HEK293 (cell line): Measurements from ENCODE around the gene HTR2C.

ENCODE experiments used
- CTCF ChIA-PET: fragments of 350-600 bp; formaldehyde crosslinking; extraction: SDS; loops from one replicate; lab custom pipeline; 2021; ENCODE audit warnings: antibody characterized with exemption; lab: Yijun Ruan, JAX
- POLR2A ChIA-PET: fragments of 300-600 bp; formaldehyde crosslinking; extraction: SDS; loops from one replicate; lab custom pipeline; 2020; ENCODE audit warnings: antibody characterized with exemption, inconsistent platforms; lab: Yijun Ruan, JAX
- H3K27ac ChIP-seq: fragments of 200-500 bp; sonication (Bioruptor generic); 2 replicates; pipeline ENCODE4 v1.5.1; 2014; ENCODE audit warnings: low read depth, low read length, control low read depth, inconsistent platforms; ENCODE audit errors: extremely low read depth
- H3K36me3 ChIP-seq, 2 experiments: fragments of 200-500 bp in 1 of 2; sonication (Bioruptor generic) in 1 of 2; 1 replicate in 1 of 2; 2 replicates in 1 of 2; pipeline ENCODE4 v1.5.1; 2014 to 2017; ENCODE audit warnings: inconsistent platforms in 2 of 2, low read length in 2 of 2; ENCODE audit not compliant: control insufficient read depth in 2 of 2, insufficient read depth in 1 of 2
- H3K4me1 ChIP-seq: fragments of 200-500 bp; sonication (Bioruptor generic); 2 replicates; pipeline ENCODE4 v1.5.1; 2014; ENCODE audit warnings: mild to moderate bottlenecking, low read length, inconsistent platforms; ENCODE audit not compliant: control insufficient read depth, insufficient read depth
- H3K4me3 ChIP-seq: 2 replicates; pipeline ENCODE4 v1.5.1; 2011; ENCODE audit warnings: low read depth, mild to moderate bottlenecking, control low read depth, low read length, moderate library complexity
- H3K9me3 ChIP-seq: fragments of 200-500 bp; sonication (Bioruptor generic); 2 replicates; pipeline ENCODE4 v1.5.1; 2014; ENCODE audit warnings: low read depth, low read length, inconsistent platforms; ENCODE audit not compliant: control insufficient read depth, insufficient read depth
- ATF2 ChIP-seq: fragments of 450-650 bp; formaldehyde crosslinking; IDR thresholded peaks from 2 replicates; pipeline ENCODE4 v1.5.1; 2016; ENCODE audit warnings: missing biosample characterization, missing genetic modification characterization, low read depth
- ELK4 ChIP-seq: IDR thresholded peaks from 2 replicates; pipeline ENCODE4 v1.6.1; 2011; ENCODE audit warnings: mild to moderate bottlenecking, low read depth, low read length, borderline replicate concordance
- FEZF1 ChIP-seq: fragments of 450-650 bp; formaldehyde crosslinking; IDR thresholded peaks from 2 replicates; pipeline ENCODE4 v1.5.1; 2016; ENCODE audit warnings: missing biosample characterization, missing genetic modification characterization
- KLF17 ChIP-seq: fragments of 450-650 bp; formaldehyde crosslinking; IDR thresholded peaks from 2 replicates; pipeline ENCODE4 v1.5.1; 2016; ENCODE audit warnings: missing biosample characterization, missing genetic modification characterization
- KLF7 ChIP-seq: fragments of 450-650 bp; formaldehyde crosslinking; IDR thresholded peaks from 2 replicates; pipeline ENCODE4 v1.5.1; 2016; ENCODE audit warnings: missing biosample characterization, missing genetic modification characterization, borderline replicate concordance
- MYNN ChIP-seq: fragments of 450-650 bp; formaldehyde crosslinking; IDR thresholded peaks from 2 replicates; pipeline ENCODE4 v1.5.1; 2016; ENCODE audit warnings: missing biosample characterization, missing genetic modification characterization, borderline replicate concordance
- PBX3 ChIP-seq: sonication (generic); formaldehyde crosslinking; IDR thresholded peaks from 2 replicates; pipeline ENCODE4 v1.8.1; 2022; ENCODE audit warnings: mild to moderate bottlenecking, moderate library complexity, missing genetic modification reagents
- REPIN1 ChIP-seq: fragments of 450-650 bp; formaldehyde crosslinking; IDR thresholded peaks from 2 replicates; pipeline ENCODE4 v1.5.1; 2017; ENCODE audit warnings: missing biosample characterization, missing genetic modification characterization, low read depth
- ZBTB48 ChIP-seq: fragments of 450-650 bp; formaldehyde crosslinking; IDR thresholded peaks from 2 replicates; pipeline ENCODE4 v1.5.1; 2016; ENCODE audit warnings: missing biosample characterization, missing genetic modification characterization
- ZBTB6 ChIP-seq: fragments of 450-650 bp; formaldehyde crosslinking; IDR thresholded peaks from 2 replicates; pipeline ENCODE4 v1.5.1; 2017; ENCODE audit warnings: missing biosample characterization, missing genetic modification characterization
- ZNF121 ChIP-seq: fragments of 450-650 bp; formaldehyde crosslinking; IDR thresholded peaks from 2 replicates; pipeline ENCODE4 v1.5.1; 2016; ENCODE audit warnings: missing biosample characterization, missing genetic modification characterization
- ZNF146 ChIP-seq: fragments of 450-650 bp; formaldehyde crosslinking; IDR thresholded peaks from 2 replicates; pipeline ENCODE4 v1.5.1; 2016; ENCODE audit warnings: missing biosample characterization, missing genetic modification characterization
- ZNF221 ChIP-seq: fragments of 450-650 bp; formaldehyde crosslinking; IDR thresholded peaks from 2 replicates; pipeline ENCODE4 v1.5.1; 2017; ENCODE audit warnings: missing biosample characterization, missing genetic modification characterization, borderline replicate concordance
- ZNF280D ChIP-seq: fragments of 450-650 bp; formaldehyde crosslinking; IDR thresholded peaks from 2 replicates; pipeline ENCODE4 v1.5.1; 2016; ENCODE audit warnings: missing biosample characterization, missing genetic modification characterization
- ZNF558 ChIP-seq: fragments of 450-650 bp; formaldehyde crosslinking; IDR thresholded peaks from 2 replicates; pipeline ENCODE4 v1.5.1; 2016; ENCODE audit warnings: missing biosample characterization, missing genetic modification characterization
- ZNF639 ChIP-seq: fragments of 450-650 bp; formaldehyde crosslinking; IDR thresholded peaks from 2 replicates; pipeline ENCODE4 v1.5.1; 2016; ENCODE audit warnings: missing biosample characterization, missing genetic modification characterization
- ZNF660 ChIP-seq: fragments of 450-650 bp; IDR thresholded peaks from 2 replicates; pipeline ENCODE4 v1.5.1; 2018; ENCODE audit warnings: missing biosample characterization, mild to moderate bottlenecking, missing genetic modification characterization
- ZNF670 ChIP-seq: fragments of 450-650 bp; formaldehyde crosslinking; IDR thresholded peaks from 2 replicates; pipeline ENCODE4 v1.5.1; 2016; ENCODE audit warnings: missing biosample characterization, missing genetic modification characterization, low read depth
- ZNF701 ChIP-seq: fragments of 450-650 bp; formaldehyde crosslinking; IDR thresholded peaks from 2 replicates; pipeline ENCODE4 v1.5.1; 2016; ENCODE audit warnings: missing biosample characterization, missing genetic modification characterization
- ZNF830 ChIP-seq: fragments of 450-650 bp; IDR thresholded peaks from 2 replicates; pipeline ENCODE4 v1.5.0; 2018; ENCODE audit warnings: missing biosample characterization, missing genetic modification characterization, low read depth, mild to moderate bottlenecking, moderate library complexity
- ZNF837 ChIP-seq: fragments of 450-650 bp; formaldehyde crosslinking; IDR thresholded peaks from 2 replicates; pipeline ENCODE4 v1.5.1; 2016; ENCODE audit warnings: missing biosample characterization, missing genetic modification characterization
- ZSCAN16 ChIP-seq: fragments of 450-650 bp; formaldehyde crosslinking; IDR thresholded peaks from 2 replicates; pipeline ENCODE4 v1.5.1; 2016; ENCODE audit warnings: missing biosample characterization, missing genetic modification characterization

The HTR2C gene

GRCh38 chrX:114800719-114801118 is 216.8 kb downstream of the HTR2C start (continued):
- TF ChIP-seq ELK4 (no peak), MYNN (tag by site-specific recombination) (no peak), ZNF221 (tag by site-specific recombination) (no peak), ZNF280D (tag by site-specific recombination) (no peak), ZNF660 (tag by site-specific recombination) (no peak), KLF7 (tag by site-specific recombination) (no peak), ZNF701 (tag by site-specific recombination) (no peak), KLF17 (tag by site-specific recombination) (no peak), ZNF639 (no peak)

- TF ChIP-seq ZNF121 (tag by site-specific recombination) (no peak), ZNF146 (no peak), ZBTB48 (tag by site-specific recombination) (no peak)
- H3K36me3 ChIP-seq = no peaks in the 10 kb centered on the region
- H3K27ac ChIP-seq = no peak overlapping the region
- CTCF ChIA-PET = no interaction called here
- POLR2A ChIA-PET = no interaction called here
- H3K9me3 ChIP-seq = no peaks in the 10 kb centered on the region
- no peak overlapping the region for H3K4me3 ChIP-seq
- H3K4me1 ChIP-seq = no peaks in the 10 kb centered on the region
Observed at GRCh38 chrX:114819509-114819908, 235.6 kb downstream of the HTR2C start.

- Histone ChIP-seq H3K27ac (no peak overlapping the region), H3K9me3 (no peaks in the 10 kb centered on the region), H3K36me3 (no peaks in the 10 kb centered on the region), H3K4me3 (no peak overlapping the region), H3K4me1 (no peaks in the 10 kb centered on the region)
- ChIA-PET POLR2A (no interaction called here), CTCF (no interaction called here)
- no peak for TF ChIP-seq ATF2 (tag by site-specific recombination)
- no peak for TF ChIP-seq ZNF830
- no peak for TF ChIP-seq FEZF1
- TF ChIP-seq ZBTB6 = no peak
- no peak for TF ChIP-seq REPIN1 (tag by site-specific recombination)
- no peak for TF ChIP-seq PBX3
- no peak for TF ChIP-seq ZNF558
- no peak for TF ChIP-seq ZSCAN16 (tag by site-specific recombination)
- no peak for TF ChIP-seq ZNF670 (tag by site-specific recombination)
- no peak for TF ChIP-seq ZNF837 (tag by site-specific recombination)
Observed at GRCh38 chrX:114841051-114841450, 257.2 kb downstream of the HTR2C start.
